Measurements from ENCODE around the gene BCL7B. TPM values are rescaled to one million over a fixed set of nuclear protein-coding genes. Genes with fewer than 3 reads are reported as not detected.
A peak's percentile ranks its signal among the peaks of the same experiment; 100 is the strongest.

The BCL7B gene
- polyA plus RNA-seq, 1 donor (not counting 4 experiments of a cell fraction or from before 2014, with no cell fraction given) = 41.0 TPM

GRCh38 chr7:73518470-73518869, 39.0 kb downstream of the BCL7B start:
- H3K4me2 ChIP-seq (ENCODE audit: control insufficient read depth, extremely low read depth, insufficient read depth, low read depth, low read length) = peak overlapping the region; percentile 100
- TF ChIP-seq EZH2 (IDR thresholded peaks at IDR 0.05; ENCODE audit: low read length) = no peak
- no peak for TF ChIP-seq CTCF (optimal IDR thresholded peaks at IDR 0.05 in 1 of 3, IDR thresholded peaks at IDR 0.05 in 1 of 3, conservative IDR thresholded peaks at IDR 0.05 in 1 of 3; ENCODE audit: extremely low read depth in 1 of 3, insufficient read depth in 2 of 3, low read length in 3 of 3)
- no peaks in the 10 kb centered on the region for H3K9me1 ChIP-seq (ENCODE audit: control insufficient read depth, extremely low read depth, insufficient read depth, low read length)
- peaks cover 2 to 26% of the 10 kb centered on the region in 2 experiments for H3K36me3 ChIP-seq (ENCODE audit: control insufficient read depth in 2 of 2, extremely low read depth in 1 of 2, insufficient read depth in 2 of 2, low read length in 2 of 2)
- H3K27me3 ChIP-seq (ENCODE audit: control insufficient read depth, extremely low read depth, insufficient read depth, low read length) = no peaks in the 10 kb centered on the region
- dilution Hi-C loops (cut with MboI; ENCODE audit: extremely low pct_ligation_motif_present, low sequenced_read_pairs) = no loop called here
- no peak overlapping the region for H3K27ac ChIP-seq (ENCODE audit: control insufficient read depth, insufficient read depth, low read length)
- FAIRE-seq = no peak
- peaks cover 78% of the 10 kb centered on the region for H3K79me2 ChIP-seq (ENCODE audit: control insufficient read depth, insufficient read depth, low read length)
- no peak overlapping the region for H3K4me3 ChIP-seq (ENCODE audit: control insufficient read depth in 2 of 3, extremely low read depth in 1 of 3, insufficient read depth in 2 of 3, low read depth in 1 of 3, low read length in 3 of 3)
- H3K9ac ChIP-seq (ENCODE audit: control insufficient read depth, extremely low read depth, insufficient read depth, low read length) = no peak overlapping the region
- H2AFZ ChIP-seq (ENCODE audit: control insufficient read depth, low read length) = no peak overlapping the region
- H3K9me3 ChIP-seq (ENCODE audit: control insufficient read depth, low read depth, low read length) = no peaks in the 10 kb centered on the region
- peaks cover 11% of the 10 kb centered on the region for H4K20me1 ChIP-seq (ENCODE audit: control insufficient read depth, extremely low read depth, insufficient read depth, low read length)
- H3K4me1 ChIP-seq (ENCODE audit: control insufficient read depth, extremely low read depth, insufficient read depth, low read length) = peaks cover 21% of the 10 kb centered on the region
- DNase-seq (ENCODE audit: low read depth, low spot score) = no peak

- dilution Hi-C loops (cut with MboI; ENCODE audit: extremely low pct_ligation_motif_present, low sequenced_read_pairs) = no loop called here
- Histone ChIP-seq H3K27ac (ENCODE audit: control insufficient read depth, insufficient read depth, low read length) (no peak overlapping the region), H3K4me1 (ENCODE audit: control insufficient read depth, extremely low read depth, insufficient read depth, low read length) (peaks cover 21% of the 10 kb centered on the region), H3K79me2 (ENCODE audit: control insufficient read depth, insufficient read depth, low read length) (peaks cover 88% of the 10 kb centered on the region), H3K9me3 (ENCODE audit: control insufficient read depth, low read depth, low read length) (no peaks in the 10 kb centered on the region), H3K9ac (ENCODE audit: control insufficient read depth, extremely low read depth, insufficient read depth, low read length) (no peak overlapping the region), H3K36me3 (ENCODE audit: control insufficient read depth in 2 of 2, extremely low read depth in 1 of 2, insufficient read depth in 2 of 2, low read length in 2 of 2) (peaks cover 2 to 32% of the 10 kb centered on the region in 2 experiments), H3K4me2 (ENCODE audit: control insufficient read depth, extremely low read depth, insufficient read depth, low read depth, low read length) (no peak overlapping the region), H3K9me1 (ENCODE audit: control insufficient read depth, extremely low read depth, insufficient read depth, low read length) (no peaks in the 10 kb centered on the region), H3K4me3 (ENCODE audit: control insufficient read depth in 2 of 3, extremely low read depth in 1 of 3, insufficient read depth in 2 of 3, low read depth in 1 of 3, low read length in 3 of 3) (no peak overlapping the region), H4K20me1 (ENCODE audit: control insufficient read depth, extremely low read depth, insufficient read depth, low read length) (peaks cover 11% of the 10 kb centered on the region), H2AFZ (ENCODE audit: control insufficient read depth, low read length) (no peak overlapping the region), H3K27me3 (ENCODE audit: control insufficient read depth, extremely low read depth, insufficient read depth, low read length) (no peaks in the 10 kb centered on the region)
- no peak for DNase-seq (ENCODE audit: low read depth, low spot score)
- FAIRE-seq = no peak
- TF ChIP-seq EZH2 (IDR thresholded peaks at IDR 0.05; ENCODE audit: low read length) (no peak), CTCF (optimal IDR thresholded peaks at IDR 0.05 in 1 of 3, IDR thresholded peaks at IDR 0.05 in 1 of 3, conservative IDR thresholded peaks at IDR 0.05 in 1 of 3; ENCODE audit: extremely low read depth in 1 of 3, insufficient read depth in 2 of 3, low read length in 3 of 3) (no peak)
Observed at GRCh38 chr7:73517241-73517995, 40.1 kb downstream of the BCL7B start.
